Large intestine (tissue), 3 donors: ENCODE data around the gene ADK. TPM values are rescaled to one million over a fixed set of nuclear protein-coding genes. Genes with fewer than 3 reads are reported as not detected.

Source experiments
- DNase-seq, 2 donors: peaks; one replicate each; pipeline versions ENCODE4 v3.0.0 to v3.0.0-alpha.2; 2013
- H3K27ac ChIP-seq: one replicate; pipeline ENCODE4 v1.5.1; 2013; ENCODE audit warnings: low read length
- H3K27me3 ChIP-seq: 2 replicates; pipeline ENCODE4 v1.6.1; 2013; ENCODE audit warnings: low read length; ENCODE audit not compliant: control insufficient read depth, insufficient read depth
- H3K36me3 ChIP-seq: 2 replicates; pipeline ENCODE4 v1.6.1; 2013; ENCODE audit warnings: low read length; ENCODE audit not compliant: control insufficient read depth, insufficient read depth
- H3K4me1 ChIP-seq: one replicate; pipeline ENCODE4 v1.6.1; 2013; ENCODE audit warnings: low read length; ENCODE audit not compliant: control insufficient read depth, insufficient read depth
- H3K4me3 ChIP-seq: one replicate; pipeline ENCODE4 v1.5.1; 2013; ENCODE audit warnings: low read length
- H3K9me3 ChIP-seq: one replicate; pipeline ENCODE4 v1.6.1; 2013; ENCODE audit warnings: mild to moderate bottlenecking, low read depth, low read length, moderate library complexity; ENCODE audit not compliant: control insufficient read depth
- WGBS: methylation state at CpG from one replicate; pipeline ENCODE4 v1.1.5; 2013; ENCODE audit warnings: low lambda C conversion rate; ENCODE audit not compliant: insufficient coverage; 5-methylcytosine and 5-hydroxymethylcytosine counted together
- polyA plus RNA-seq: library from polyadenylated mRNA; unstranded; fragments of 120-200 nt; gene quantifications from one replicate; pipeline ENCODE4 v1.2.1, GENCODE V29; 2013

Gene ADK
- polyA plus RNA-seq, 1 donor = 30.1 TPM

DNA sequence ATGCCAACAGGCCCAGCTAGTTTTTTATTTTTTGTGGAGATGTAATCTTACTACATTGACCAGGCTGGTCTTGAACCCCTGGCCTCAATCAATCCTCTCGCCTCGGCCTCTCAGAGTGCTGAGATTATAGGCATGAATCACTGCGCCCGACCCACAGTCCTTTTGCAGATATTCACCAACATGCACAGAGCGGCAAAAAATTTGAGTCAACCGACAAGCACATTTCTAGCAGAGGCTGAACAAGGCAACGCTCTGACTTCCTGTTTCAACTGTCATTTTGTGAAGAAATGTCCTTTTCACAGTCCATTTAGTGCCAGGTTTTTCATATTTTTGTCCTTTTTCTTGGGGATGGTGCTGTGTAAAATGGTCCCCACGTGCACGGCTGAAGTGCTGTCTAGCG is 604.3 kb downstream of the ADK start:
- no peak overlapping the region for H3K27ac ChIP-seq
- WGBS = no CpG with 5 or more reads among the region's 10 CpGs
- H3K4me1 ChIP-seq = no peaks in the 10 kb centered on the region
- H3K4me3 ChIP-seq = no peak overlapping the region
- no peaks in the 10 kb centered on the region for H3K36me3 ChIP-seq
- H3K27me3 ChIP-seq = no peaks in the 10 kb centered on the region
- no peak for DNase-seq
- H3K9me3 ChIP-seq = no peaks in the 10 kb centered on the region

Other genes with a start within 250 kb of the ADK start
- gene PLAU, start 240.1 kb upstream of the ADK start, polyA plus RNA-seq = 19.6 TPM
- gene VCL, start 153.1 kb upstream of the ADK start, polyA plus RNA-seq = 69.3 TPM
- 43.3 TPM for gene AP3M1, start 393 bp upstream of the ADK start, polyA plus RNA-seq